GM10266 (cell line): Measurements from ENCODE around the gene SGSM1.
"Not testable (repeated sequence)": the region's sequence is repeated elsewhere in the genome, so short reads cannot be mapped to it uniquely, and the experiment has no call there.

Source experiments
- DNase-seq: peaks from one replicate; pipeline ENCODE4 v3.0.0; 2012; ENCODE audit errors: extremely low spot score
- CTCF ChIP-seq: IDR thresholded peaks from 2 replicates; pipeline ENCODE4 v1.5.1; 2012; ENCODE audit warnings: mild to moderate bottlenecking, low read depth; ENCODE audit not compliant: control insufficient read depth, insufficient read depth; ENCODE audit errors: missing control alignments

Gene SGSM1

GRCh38 chr22:24830205-24830979 lies 24.4 kb downstream of the SGSM1 start:
- no peak for DNase-seq
- TF ChIP-seq CTCF = no peak

- no peak for DNase-seq
- TF ChIP-seq CTCF = no peak
Measured at GRCh38 chr22:24831687-24832086, 25.7 kb downstream of the SGSM1 start.

- no peak for DNase-seq
Measured at GRCh38 chr22:24833881-24834495, 28.0 kb downstream of the SGSM1 start.

GRCh38 chr22:24834845-24835570 lies 29.0 kb downstream of the SGSM1 start:
- no peak for TF ChIP-seq CTCF
- DNase-seq = no peak

More at GRCh38 chr22:24833881-24834495, 28.0 kb downstream of the SGSM1 start:
- TF ChIP-seq CTCF = no peak

- no peak for DNase-seq
- TF ChIP-seq CTCF = no peak
Measured at GRCh38 chr22:24836282-24836681, 30.3 kb downstream of the SGSM1 start.

GRCh38 chr22:24837517-24837916 lies 31.5 kb downstream of the SGSM1 start:
- not testable (repeated sequence) for DNase-seq

- no peak for TF ChIP-seq CTCF
- DNase-seq = no peak
Measured at GRCh38 chr22:24841261-24841660, 35.2 kb downstream of the SGSM1 start.
